Uterus (tissue), 4 donors: ENCODE measurements around the gene NAV2. TPM values are rescaled to one million over a fixed set of nuclear protein-coding genes. Genes with fewer than 3 reads are reported as not detected.

ENCODE experiments used
- DNase-seq, 2 donors: peaks; one replicate each; pipeline ENCODE4 v3.0.0-alpha.2; 2019 to 2020
- H3K27ac ChIP-seq, 2 donors: fragments of 200-600 bp; sonication (generic); 1 replicate in 1 of 2; 2 replicates in 1 of 2; pipeline ENCODE4 v1.5.1; 2016 to 2018
- H3K27me3 ChIP-seq, 2 donors: fragments of 200-600 bp; sonication (generic); one replicate each; pipeline ENCODE4 v1.5.1; 2018 to 2019; ENCODE audit warnings: control low read depth in 1 of 2
- H3K36me3 ChIP-seq, 2 donors: fragments of 200-600 bp; sonication (generic); one replicate each; pipeline ENCODE4 v1.5.1; 2019; ENCODE audit warnings: control low read depth in 1 of 2
- H3K4me1 ChIP-seq, 2 donors: fragments of 200-600 bp; sonication (generic); one replicate each; pipeline ENCODE4 v1.5.1; 2018 to 2019; ENCODE audit warnings: control low read depth in 1 of 2
- H3K4me3 ChIP-seq, 2 donors: fragments of 200-600 bp; sonication (generic); 1 replicate in 1 of 2; 2 replicates in 1 of 2; pipeline ENCODE4 v1.5.1; 2018 to 2019; ENCODE audit warnings: mild to moderate bottlenecking in 1 of 2
- H3K9me3 ChIP-seq, 2 donors: fragments of 200-600 bp; sonication (generic); one replicate each; pipeline ENCODE4 v1.5.1; 2019; ENCODE audit warnings: control low read depth in 1 of 2
- CTCF ChIP-seq, 4 experiments: fragments of 200-600 bp in 2 of 4; fragments of 450-650 bp in 2 of 4; sonication (generic) in 2 of 4; IDR thresholded peaks; one replicate each; pipeline ENCODE4 v1.5.1; 2016 to 2019; ENCODE audit warnings: antibody characterized with exemption in 4 of 4, mild to moderate bottlenecking in 2 of 4, moderate library complexity in 1 of 4
- POLR2A ChIP-seq, 2 donors: fragments of 450-650 bp; IDR thresholded peaks; one replicate each; pipeline ENCODE4 v1.6.1; 2016; ENCODE audit warnings: antibody characterized with exemption in 2 of 2, mild to moderate bottlenecking in 1 of 2, moderate library complexity in 1 of 2
- intact Hi-C: fragments of 100-400 bp; cut with DNase I; formaldehyde crosslinking; loops from one replicate; pipeline ENCODE4 v1.15.1; 2023; ENCODE audit warnings: low total_unique reads
- total RNA-seq, 4 donors: library from RNA; depleted of rRNA in 3 of 4; stranded (reverse); fragments of >200 nt in 3 of 4; gene quantifications; one replicate each; pipeline versions ENCODE4 v1.1.0 to v1.2.4, GENCODE V29; 2014 to 2023
- donor health status: DM: yes; HTN: yes; CAD: no.

Gene NAV2
- total RNA-seq, 4 donors from 2014 or later: 2.6 to 31.6 (median 5.7) TPM

DNA sequence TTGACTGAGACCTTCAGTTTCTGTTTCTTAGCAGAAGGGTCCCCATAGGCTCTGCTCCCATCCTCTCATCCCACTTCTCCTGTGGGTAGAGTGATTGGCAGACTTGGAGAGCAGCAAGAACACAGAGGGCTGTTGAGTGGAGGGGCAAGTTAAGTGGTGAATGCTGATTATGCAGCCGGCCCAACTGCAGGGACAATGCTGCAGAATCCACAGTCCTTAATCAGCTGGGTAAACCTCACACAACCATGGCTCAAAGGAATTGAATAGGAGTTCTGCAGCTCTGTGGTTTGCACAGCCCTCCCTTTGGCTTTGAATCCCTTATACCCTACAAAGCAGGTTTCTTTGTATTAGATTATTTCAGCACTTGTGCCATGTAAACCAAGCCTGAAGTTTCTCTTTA is 161.1 kb downstream of the NAV2 start:
- DNase-seq: no peak
- intact Hi-C loops: no loop called here

GRCh38 chr11:19874266-19874665 is 161.6 kb downstream of the NAV2 start:
- H3K4me1 ChIP-seq: no peaks in the 10 kb centered on the region

More for the DNA sequence above, 161.1 kb downstream of the NAV2 start:
- no peak overlapping the region for H3K27ac ChIP-seq
- H3K36me3 ChIP-seq: no peaks in the 10 kb centered on the region
- no peak for TF ChIP-seq CTCF (IDR thresholded peaks at IDR 0.05)
- no peak for TF ChIP-seq POLR2A (IDR thresholded peaks at IDR 0.05)
- H3K4me1 ChIP-seq: no peaks in the 10 kb centered on the region
- no peak overlapping the region for H3K4me3 ChIP-seq
- no peaks in the 10 kb centered on the region for H3K9me3 ChIP-seq
- no peaks in the 10 kb centered on the region for H3K27me3 ChIP-seq

GRCh38 chr11:19876750-19877149 is 164.1 kb downstream of the NAV2 start:
- H3K9me3 ChIP-seq: no peaks in the 10 kb centered on the region
- no peak overlapping the region for H3K4me3 ChIP-seq
- no peaks in the 10 kb centered on the region for H3K36me3 ChIP-seq
- H3K27me3 ChIP-seq: no peaks in the 10 kb centered on the region
- no peak for TF ChIP-seq CTCF (IDR thresholded peaks at IDR 0.05)
- TF ChIP-seq POLR2A (IDR thresholded peaks at IDR 0.05): no peak
- H3K4me1 ChIP-seq: no peaks in the 10 kb centered on the region
- H3K27ac ChIP-seq: no peak overlapping the region
- no peak for DNase-seq
- intact Hi-C loops: no loop called here

More at GRCh38 chr11:19874266-19874665, 161.6 kb downstream of the NAV2 start:
- Histone ChIP-seq H3K4me3 (no peak overlapping the region), H3K36me3 (no peaks in the 10 kb centered on the region), H3K27me3 (no peaks in the 10 kb centered on the region), H3K27ac (no peak overlapping the region), H3K9me3 (no peaks in the 10 kb centered on the region)
- intact Hi-C loops: no loop called here
- no peak for DNase-seq
- no peak for TF ChIP-seq CTCF (IDR thresholded peaks at IDR 0.05)
- no peak for TF ChIP-seq POLR2A (IDR thresholded peaks at IDR 0.05)

- Histone ChIP-seq H3K27me3 (no peaks in the 10 kb centered on the region), H3K4me3 (no peak overlapping the region), H3K9me3 (no peaks in the 10 kb centered on the region), H3K27ac (no peak overlapping the region), H3K4me1 (no peaks in the 10 kb centered on the region), H3K36me3 (no peaks in the 10 kb centered on the region)
- no peak for DNase-seq
- no peak for TF ChIP-seq CTCF (IDR thresholded peaks at IDR 0.05)
- TF ChIP-seq POLR2A (IDR thresholded peaks at IDR 0.05): no peak
- intact Hi-C loops: no loop called here
Observed at GRCh38 chr11:19878520-19878919, 165.9 kb downstream of the NAV2 start.

- H3K9me3 ChIP-seq: no peaks in the 10 kb centered on the region
- intact Hi-C loops: no loop called here
- no peaks in the 10 kb centered on the region for H3K4me1 ChIP-seq
- TF ChIP-seq POLR2A (IDR thresholded peaks at IDR 0.05) (no peak), CTCF (IDR thresholded peaks at IDR 0.05) (no peak)
- H3K4me3 ChIP-seq: no peak overlapping the region
- DNase-seq: no peak
- no peak overlapping the region for H3K27ac ChIP-seq
- H3K36me3 ChIP-seq: no peaks in the 10 kb centered on the region
- no peaks in the 10 kb centered on the region for H3K27me3 ChIP-seq
Observed at GRCh38 chr11:19879307-19880087, 166.9 kb downstream of the NAV2 start.
